GM19099 (cell line): ENCODE data around the gene NR1H4.

Source experiments
- POLR2A ChIP-seq: IDR thresholded peaks from 3 replicates; pipeline ENCODE4 v1.6.1; 2011; ENCODE audit warnings: low read depth; ENCODE audit not compliant: insufficient read length; ENCODE audit errors: extremely low read depth

Gene NR1H4

DNA sequence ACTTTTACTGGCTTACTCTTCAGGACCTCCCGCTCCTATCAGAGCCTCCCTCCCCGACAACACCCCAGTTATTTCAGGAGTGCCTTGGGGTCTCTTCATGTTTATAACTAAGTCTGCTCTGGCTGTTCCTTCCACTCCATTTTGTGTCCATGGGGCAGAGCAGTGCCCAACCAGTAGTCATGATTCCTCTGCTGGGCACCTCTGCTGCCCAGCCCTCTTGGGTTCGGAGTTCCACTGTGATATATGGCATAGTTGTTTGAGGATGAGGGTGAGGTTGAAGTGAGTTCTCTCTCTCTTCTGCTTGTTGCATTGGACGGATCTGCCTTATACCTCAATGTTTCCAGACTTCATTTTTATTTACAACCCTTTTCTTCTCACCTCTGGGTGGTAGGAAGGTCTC is 17.4 kb downstream of the NR1H4 start:
- no peak for TF ChIP-seq POLR2A

GRCh38 chr12:100493396-100494012 is 19.8 kb downstream of the NR1H4 start:
- TF ChIP-seq POLR2A = no peak

- TF ChIP-seq POLR2A = no peak
These were observed 20.4 kb downstream of the NR1H4 start for GRCh38 chr12:100494026-100494425.

GRCh38 chr12:100494538-100494937 is 20.9 kb downstream of the NR1H4 start:
- no peak for TF ChIP-seq POLR2A

DNA sequence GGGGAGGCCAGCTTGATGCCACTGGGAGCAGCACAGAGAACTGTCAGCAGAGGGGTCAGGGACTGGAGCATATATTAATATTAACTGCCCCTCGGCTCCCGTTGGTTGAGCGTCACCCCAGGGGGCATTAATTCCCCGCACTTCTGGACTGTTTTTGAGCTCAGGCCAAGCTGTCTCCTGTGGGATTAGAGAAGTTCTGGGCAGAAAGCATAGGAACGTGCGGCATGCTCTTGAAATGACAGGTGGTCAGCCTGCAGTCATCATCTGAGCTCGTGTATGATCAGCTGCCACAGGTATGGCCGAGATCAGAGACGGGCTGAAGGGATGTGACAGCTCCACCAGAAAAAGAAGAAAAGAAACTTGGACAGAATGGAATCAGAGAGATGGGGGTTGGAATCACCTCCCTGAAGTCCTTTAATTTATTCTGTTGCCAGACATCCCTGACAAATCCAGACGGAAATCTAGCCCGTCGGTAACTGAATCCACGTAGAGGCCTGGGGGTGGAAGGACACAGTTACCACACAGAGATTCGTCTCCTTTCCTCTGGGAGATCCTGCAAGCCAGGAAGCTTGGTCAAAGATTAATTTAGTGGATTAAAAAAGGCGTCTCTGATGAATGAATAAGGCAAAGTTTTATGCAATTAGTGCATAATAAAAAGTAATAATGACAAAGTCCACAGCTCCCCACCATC is 23.6 kb downstream of the NR1H4 start:
- no peak for TF ChIP-seq POLR2A

DNA sequence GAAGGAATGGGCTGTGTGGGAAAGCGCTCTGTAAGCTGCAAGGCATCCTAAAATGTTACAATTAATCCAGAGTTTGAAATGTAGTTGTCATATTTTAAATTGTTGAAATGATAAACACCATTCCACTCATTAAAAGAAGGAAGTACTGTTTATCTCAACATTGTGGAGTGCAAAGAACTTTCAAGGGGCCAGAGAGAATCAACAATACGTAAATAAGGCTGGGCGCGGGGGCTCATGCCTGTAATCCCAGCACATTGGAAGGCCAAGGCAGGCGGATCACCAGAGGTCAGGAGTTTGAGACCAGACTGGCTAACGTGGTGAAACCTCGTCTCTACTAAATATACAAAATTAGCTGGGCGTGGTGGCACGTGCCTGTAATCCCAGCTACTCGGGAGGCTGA is 24.5 kb downstream of the NR1H4 start:
- TF ChIP-seq POLR2A = no peak

GRCh38 chr12:100499416-100499815 is 25.8 kb downstream of the NR1H4 start:
- TF ChIP-seq POLR2A = no peak

DNA sequence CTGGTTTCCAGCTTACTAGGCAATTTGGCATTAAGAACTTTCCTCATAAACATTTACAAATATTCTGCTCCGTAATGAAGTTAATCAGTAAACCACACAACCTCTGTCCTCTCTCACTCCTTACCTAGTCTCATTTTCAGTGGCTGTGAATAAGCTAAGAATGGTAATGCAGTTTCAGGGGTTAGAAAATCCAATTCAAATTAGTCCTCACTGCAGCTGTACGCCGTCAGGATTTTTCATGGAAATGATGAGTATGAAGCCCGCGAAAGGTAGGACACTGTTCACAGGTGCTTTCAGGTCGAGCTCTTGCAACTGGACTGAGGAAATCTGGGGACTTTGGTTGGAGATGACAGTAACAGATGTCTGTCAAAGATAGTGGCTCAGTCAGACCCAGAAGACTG is 29.6 kb downstream of the NR1H4 start:
- no peak for TF ChIP-seq POLR2A

DNA sequence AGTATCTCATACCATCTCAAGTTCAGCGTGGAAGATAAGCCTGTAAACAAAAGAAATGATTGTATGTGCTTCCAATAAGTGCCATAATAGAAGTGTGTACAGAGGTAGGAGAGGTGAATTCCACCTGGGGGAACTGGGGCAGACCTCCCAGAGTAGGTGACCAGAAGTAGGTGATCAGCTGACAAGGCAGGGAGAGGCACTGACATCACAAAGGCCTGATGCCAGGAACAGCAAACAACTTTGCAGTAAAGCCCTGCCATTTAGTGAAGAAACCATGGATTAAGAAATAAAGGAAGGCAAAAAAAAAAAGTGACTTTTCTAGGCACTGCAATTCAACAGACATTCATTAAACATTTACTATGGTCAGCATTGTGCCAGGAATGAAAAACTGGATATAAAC is 31.1 kb downstream of the NR1H4 start:
- no peak for TF ChIP-seq POLR2A

DNA sequence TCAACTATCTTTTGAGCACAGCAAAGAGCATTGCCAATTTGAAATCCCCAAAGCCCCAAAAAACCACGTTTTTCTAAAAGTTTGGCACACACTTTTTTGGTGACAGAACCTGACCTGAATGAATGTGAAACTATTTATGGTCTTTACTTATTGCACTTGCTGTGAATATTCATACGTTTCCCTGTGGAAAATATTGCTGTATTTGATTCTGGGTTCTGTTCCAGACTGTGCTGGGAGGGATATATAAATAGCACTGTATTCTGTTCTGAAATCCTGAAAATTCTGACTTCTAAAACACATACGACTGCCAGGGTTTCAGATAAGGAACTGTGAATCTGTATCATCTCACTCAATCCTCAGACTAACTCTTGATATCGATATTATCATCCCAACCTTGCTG is 35.1 kb downstream of the NR1H4 start:
- no peak for TF ChIP-seq POLR2A

- no peak for TF ChIP-seq POLR2A
These were observed 39.0 kb downstream of the NR1H4 start for GRCh38 chr12:100512692-100513091.

DNA sequence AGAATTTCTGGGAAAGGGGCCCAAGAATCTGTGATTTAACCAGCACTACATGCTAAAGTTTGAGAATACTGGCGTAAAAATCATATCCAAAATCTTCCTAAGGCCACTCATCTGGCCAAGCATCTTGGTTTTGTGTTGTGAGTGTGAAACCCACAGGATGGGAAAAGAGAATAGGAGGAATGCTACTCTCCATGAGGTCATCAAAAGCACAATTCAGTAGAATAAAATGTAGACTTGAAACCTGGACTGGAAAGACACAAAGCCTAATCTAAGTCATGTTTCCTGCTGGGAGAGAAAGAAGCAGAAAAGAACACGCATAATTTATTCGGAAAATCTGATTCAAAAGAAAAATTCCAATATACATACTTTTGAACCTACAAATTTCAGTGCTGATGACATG is 42.3 kb downstream of the NR1H4 start:
- TF ChIP-seq POLR2A = no peak

DNA sequence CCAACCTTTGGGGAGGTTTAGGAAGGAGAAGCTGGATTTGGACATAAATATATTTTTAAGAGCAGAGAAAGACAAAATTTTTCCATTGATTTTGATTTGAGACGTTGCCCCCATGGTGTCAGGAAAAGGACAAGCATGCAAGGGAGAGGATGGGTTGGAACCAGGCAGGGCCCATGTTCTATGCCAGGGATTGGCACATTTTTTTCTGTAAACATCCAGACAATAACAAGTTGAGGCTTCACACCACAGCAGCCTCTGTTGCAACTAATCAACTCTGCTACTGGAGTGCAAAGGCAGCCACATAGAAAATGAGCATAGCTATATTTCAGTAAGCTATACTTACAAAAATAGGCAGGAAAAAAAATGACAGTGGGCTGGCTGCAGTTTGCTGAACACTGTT is 44.7 kb downstream of the NR1H4 start:
- no peak for TF ChIP-seq POLR2A

DNA sequence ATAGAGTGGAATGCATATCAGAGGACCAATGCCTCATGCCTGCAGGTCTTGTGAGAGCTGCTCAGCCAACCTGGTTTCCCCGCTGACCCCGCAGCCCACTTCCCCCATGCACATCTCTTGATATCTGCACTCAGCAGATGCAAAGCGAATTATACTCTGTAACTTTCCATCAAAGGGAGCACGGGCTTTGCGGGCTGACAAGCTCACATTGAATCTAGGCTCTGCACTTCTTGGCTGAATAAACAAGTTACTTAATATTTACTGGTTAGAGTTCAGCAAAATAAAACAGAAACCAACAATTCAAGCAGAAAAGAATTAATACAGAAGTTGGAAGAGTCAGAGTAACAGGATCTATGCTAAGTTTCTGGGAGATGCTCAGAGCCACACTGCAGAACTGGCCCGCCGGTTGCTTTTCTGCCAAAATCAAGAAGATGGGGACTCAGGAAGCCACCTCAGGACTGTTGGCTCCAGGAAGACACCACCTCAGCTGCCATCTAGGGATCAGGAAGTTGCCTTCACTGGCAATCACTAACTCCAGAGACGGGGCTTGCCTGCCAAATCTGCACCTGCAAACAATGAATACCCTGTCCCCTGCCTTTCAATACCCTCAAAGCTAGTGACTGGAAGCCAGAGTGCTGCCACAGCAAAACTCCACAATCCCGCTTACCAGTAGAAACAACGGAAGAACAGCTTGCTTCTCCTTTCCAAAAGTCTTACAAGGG is 46.5 kb downstream of the NR1H4 start:
- no peak for TF ChIP-seq POLR2A

GRCh38 chr12:100521958-100522357 is 48.3 kb downstream of the NR1H4 start:
- TF ChIP-seq POLR2A = no peak

GRCh38 chr12:100528034-100528433 is 54.4 kb downstream of the NR1H4 start:
- no peak for TF ChIP-seq POLR2A
